CD14-positive monocyte (primary cell): ENCODE data around the gene PRDM1. TPM values are rescaled to one million over a fixed set of nuclear protein-coding genes. Genes with fewer than 3 reads are reported as not detected.

ENCODE experiments used
- DNase-seq, 3 donors: peaks; one replicate each; pipeline ENCODE4 v3.0.0-alpha.2; 2011 to 2022
- H2AFZ ChIP-seq: 2 replicates; pipeline ENCODE4 v1.6.0; 2012; ENCODE audit warnings: mild to moderate bottlenecking, low read depth, low read length, inconsistent platforms; ENCODE audit not compliant: insufficient read depth, poor library complexity, severe bottlenecking
- H3K27ac ChIP-seq, 2 donors: 1 replicate in 1 of 2; 2 replicates in 1 of 2; pipeline ENCODE4 v1.5.1; 2012 to 2013; ENCODE audit warnings: low read length in 2 of 2, control low read depth in 1 of 2, inconsistent platforms in 1 of 2, low read depth in 1 of 2, mild to moderate bottlenecking in 1 of 2
- H3K27me3 ChIP-seq, 2 donors: one replicate each; pipeline versions ENCODE4 v1.6.0 to v1.6.1; 2011 to 2013; ENCODE audit warnings: low read length in 2 of 2; ENCODE audit not compliant: control insufficient read depth in 2 of 2, insufficient read depth in 2 of 2
- H3K36me3 ChIP-seq, 2 donors: replicated peaks in 1 of 2; 1 replicate in 1 of 2; 2 replicates in 1 of 2; pipeline versions ENCODE4 v1.5.1 to v1.6.1; 2012 to 2013; ENCODE audit warnings: low read length in 2 of 2, control low read depth in 1 of 2, inconsistent platforms in 1 of 2, mild to moderate bottlenecking in 1 of 2; ENCODE audit not compliant: insufficient read depth in 2 of 2, control insufficient read depth in 1 of 2
- H3K4me1 ChIP-seq, 2 donors: 1 replicate in 1 of 2; 2 replicates in 1 of 2; pipeline versions ENCODE4 v1.5.1 to v1.6.1; 2012 to 2013; ENCODE audit warnings: low read length in 2 of 2, control low read depth in 1 of 2, inconsistent platforms in 1 of 2, mild to moderate bottlenecking in 1 of 2, moderate library complexity in 1 of 2; ENCODE audit not compliant: insufficient read depth in 2 of 2, control insufficient read depth in 1 of 2
- H3K4me2 ChIP-seq: replicated peaks from 2 replicates; pipeline ENCODE3; 2012; ENCODE audit warnings: low read length, moderate library complexity, mild to moderate bottlenecking; ENCODE audit not compliant: poor library complexity, severe bottlenecking; ENCODE audit errors: extremely low read depth
- H3K4me3 ChIP-seq, 3 experiments: fragments of 200-600 bp in 1 of 3; sonication (generic) in 1 of 3; replicated peaks in 1 of 3; 1 replicate in 2 of 3; 2 replicates in 1 of 3; pipeline ENCODE4 v1.5.1; 2011 to 2013; ENCODE audit warnings: low read length in 3 of 3, mild to moderate bottlenecking in 3 of 3, control low read depth in 2 of 3, low read depth in 2 of 3, inconsistent platforms in 1 of 3, moderate library complexity in 1 of 3
- H3K79me2 ChIP-seq: 2 replicates; pipeline ENCODE4 v1.6.0; 2012; ENCODE audit warnings: mild to moderate bottlenecking, control low read depth, inconsistent platforms, low read length, moderate library complexity; ENCODE audit not compliant: insufficient read depth
- H3K9ac ChIP-seq: 2 replicates; pipeline ENCODE4 v1.6.0; 2017; ENCODE audit warnings: low read length, mild to moderate bottlenecking; ENCODE audit not compliant: insufficient read depth, poor library complexity, severe bottlenecking
- H3K9me3 ChIP-seq, 2 donors: replicated peaks in 1 of 2; 1 replicate in 1 of 2; 2 replicates in 1 of 2; pipeline versions ENCODE4 v1.5.1 to v1.6.1; 2012 to 2013; ENCODE audit warnings: low read length in 2 of 2, control low read depth in 1 of 2; ENCODE audit not compliant: control insufficient read depth in 1 of 2, insufficient read depth in 1 of 2
- H4K20me1 ChIP-seq: 2 replicates; pipeline ENCODE4 v1.6.0; 2012; ENCODE audit warnings: mild to moderate bottlenecking, low read length, control low read depth, moderate library complexity; ENCODE audit not compliant: insufficient read depth
- H3K27ac Mint-ChIP-seq, 7 donors: one replicate each; pipeline ENCODE4 v1.8.0; 2020; ENCODE audit warnings: mild to moderate bottlenecking in 7 of 7, mixed read lengths in 7 of 7, moderate library complexity in 6 of 7, inconsistent platforms in 2 of 7
- H3K27me3 Mint-ChIP-seq, 3 donors: one replicate each; pipeline ENCODE4 v1.8.0; 2021 to 2022; ENCODE audit warnings: low read depth in 3 of 3, mild to moderate bottlenecking in 3 of 3, mixed read lengths in 3 of 3, moderate library complexity in 3 of 3, inconsistent platforms in 1 of 3
- H3K36me3 Mint-ChIP-seq, 2 donors: one replicate each; pipeline ENCODE4 v1.8.0; 2020; ENCODE audit warnings: mixed read lengths in 2 of 2, inconsistent platforms in 1 of 2, mild to moderate bottlenecking in 1 of 2
- H3K4me1 Mint-ChIP-seq: one replicate; pipeline ENCODE4 v1.8.0; 2020; ENCODE audit warnings: mild to moderate bottlenecking, mixed read lengths
- H3K4me3 Mint-ChIP-seq, 2 donors: one replicate each; pipeline ENCODE4 v1.8.0; 2020; ENCODE audit warnings: mild to moderate bottlenecking in 2 of 2, mixed read lengths in 2 of 2, moderate library complexity in 1 of 2
- H3K9me3 Mint-ChIP-seq, 7 donors: one replicate each; pipeline ENCODE4 v1.8.0; 2020 to 2022; ENCODE audit warnings: mixed read lengths in 7 of 7, mild to moderate bottlenecking in 6 of 7, moderate library complexity in 6 of 7, inconsistent platforms in 2 of 7
- CTCF ChIP-seq: fragments of 200-600 bp; IDR thresholded peaks from one replicate; pipeline ENCODE4 v1.8.0; 2022; ENCODE audit warnings: antibody characterized with exemption, mild to moderate bottlenecking
- WGBS: methylation state at CpG from one replicate; pipeline ENCODE4 v1.1.5; 2013; ENCODE audit warnings: missing lambda C conversion rate; ENCODE audit not compliant: insufficient coverage; 5-methylcytosine and 5-hydroxymethylcytosine counted together
- intact Hi-C, 2 donors: fragments of 100-400 bp; cut with micrococcal nuclease; formaldehyde crosslinking; loops; one replicate each; pipeline versions ENCODE4 v1.15.0 to v1.15.1; 2023
- polyA plus RNA-seq, 3 donors: library from polyadenylated mRNA; depleted of rRNA in 1 of 3; unstranded in 2 of 3; stranded (reverse) in 1 of 3; fragments of 300-500 nt in 2 of 3; fragments of >200 nt in 1 of 3; fragmentation: Illumina TruSeq in 2 of 3; gene quantifications; 1 replicate in 2 of 3; 2 replicates in 1 of 3; pipeline ENCODE4 v1.2.3, GENCODE V29; 2012 to 2021

PRDM1 gene
- polyA plus RNA-seq, 3 donors = 1.8 to 14.9 (median 5.2) TPM

GRCh38 chr6:106145144-106145543 is 59.0 kb downstream of the PRDM1 start:
- Histone ChIP-seq H4K20me1 (no peaks in the 10 kb centered on the region), H3K4me2 (no peak overlapping the region), H3K27me3 (no peaks in the 10 kb centered on the region), H3K4me1 (no peaks in the 10 kb centered on the region), H2AFZ (no peak overlapping the region), H3K9ac (no peak overlapping the region), H3K4me3 (no peak overlapping the region), H3K9me3 (no peaks in the 10 kb centered on the region), H3K27ac (no peak overlapping the region), H3K36me3 (no peaks in the 10 kb centered on the region), H3K79me2 (no peaks in the 10 kb centered on the region)
- no peak for TF ChIP-seq CTCF
- Mint-ChIP-seq H3K4me1 (peaks cover 10% of the 10 kb centered on the region), H3K36me3 (no peaks in the 10 kb centered on the region), H3K9me3 (no peaks in the 10 kb centered on the region), H3K27ac (no peak overlapping the region), H3K4me3 (no peak overlapping the region), H3K27me3 (no peaks in the 10 kb centered on the region)
- WGBS = 100% methylated on average over 1 of the region's 4 CpGs
- no peak for DNase-seq
- intact Hi-C loops = no loop called here

- Histone ChIP-seq H3K9me3 (no peaks in the 10 kb centered on the region), H3K4me1 (no peaks in the 10 kb centered on the region), H3K4me2 (no peak overlapping the region), H3K27me3 (no peaks in the 10 kb centered on the region), H3K36me3 (no peaks in the 10 kb centered on the region), H3K27ac (no peak overlapping the region), H2AFZ (no peak overlapping the region), H3K79me2 (no peaks in the 10 kb centered on the region), H4K20me1 (no peaks in the 10 kb centered on the region), H3K4me3 (no peak overlapping the region), H3K9ac (no peak overlapping the region)
- Mint-ChIP-seq H3K4me1 (peaks cover 10% of the 10 kb centered on the region), H3K27ac (no peak overlapping the region), H3K36me3 (no peaks in the 10 kb centered on the region), H3K9me3 (no peaks in the 10 kb centered on the region), H3K27me3 (no peaks in the 10 kb centered on the region), H3K4me3 (no peak overlapping the region)
- TF ChIP-seq CTCF = no peak
- WGBS = 89% methylated on average over 3 of the region's 7 CpGs
- no peak for DNase-seq
- intact Hi-C loops = no loop called here
Observed at GRCh38 chr6:106145741-106146227, 59.6 kb downstream of the PRDM1 start.
